GM12873 (cell line): ENCODE measurements around the gene RP2.

Source experiments
- TF ChIP-seq, protein P1 (sequence below): IDR thresholded peaks from 2 replicates; pipeline ENCODE4 v1.5.1; 2012; ENCODE audit warnings: low read depth, mild to moderate bottlenecking, moderate library complexity, low read length, control low read depth; ENCODE audit not compliant: insufficient read depth; ENCODE audit errors: missing control alignments

RP2 gene

DNA sequence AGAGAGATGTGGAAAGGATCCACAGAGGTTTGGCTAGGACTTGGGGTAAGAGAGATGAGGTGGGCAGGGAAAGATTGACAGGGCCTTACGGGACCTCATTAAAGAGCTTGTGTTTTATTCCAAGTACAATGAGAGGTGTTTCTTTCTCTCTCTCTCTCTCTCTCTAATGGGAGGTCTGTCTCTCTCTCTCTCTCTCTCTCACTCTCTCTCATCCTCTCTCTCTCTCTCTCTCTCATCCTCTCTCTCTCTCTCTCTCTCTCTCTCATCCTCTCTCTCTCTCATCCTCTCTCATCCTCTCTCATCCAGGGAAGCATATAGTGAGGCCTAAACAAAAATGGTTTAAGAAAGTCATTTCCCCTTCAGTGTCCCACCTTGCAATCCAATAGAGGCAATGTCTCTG, 80.8 kb downstream of the RP2 start:
- TF ChIP-seq, protein P1, sequence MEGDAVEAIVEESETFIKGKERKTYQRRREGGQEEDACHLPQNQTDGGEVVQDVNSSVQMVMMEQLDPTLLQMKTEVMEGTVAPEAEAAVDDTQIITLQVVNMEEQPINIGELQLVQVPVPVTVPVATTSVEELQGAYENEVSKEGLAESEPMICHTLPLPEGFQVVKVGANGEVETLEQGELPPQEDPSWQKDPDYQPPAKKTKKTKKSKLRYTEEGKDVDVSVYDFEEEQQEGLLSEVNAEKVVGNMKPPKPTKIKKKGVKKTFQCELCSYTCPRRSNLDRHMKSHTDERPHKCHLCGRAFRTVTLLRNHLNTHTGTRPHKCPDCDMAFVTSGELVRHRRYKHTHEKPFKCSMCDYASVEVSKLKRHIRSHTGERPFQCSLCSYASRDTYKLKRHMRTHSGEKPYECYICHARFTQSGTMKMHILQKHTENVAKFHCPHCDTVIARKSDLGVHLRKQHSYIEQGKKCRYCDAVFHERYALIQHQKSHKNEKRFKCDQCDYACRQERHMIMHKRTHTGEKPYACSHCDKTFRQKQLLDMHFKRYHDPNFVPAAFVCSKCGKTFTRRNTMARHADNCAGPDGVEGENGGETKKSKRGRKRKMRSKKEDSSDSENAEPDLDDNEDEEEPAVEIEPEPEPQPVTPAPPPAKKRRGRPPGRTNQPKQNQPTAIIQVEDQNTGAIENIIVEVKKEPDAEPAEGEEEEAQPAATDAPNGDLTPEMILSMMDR, result no peak

DNA sequence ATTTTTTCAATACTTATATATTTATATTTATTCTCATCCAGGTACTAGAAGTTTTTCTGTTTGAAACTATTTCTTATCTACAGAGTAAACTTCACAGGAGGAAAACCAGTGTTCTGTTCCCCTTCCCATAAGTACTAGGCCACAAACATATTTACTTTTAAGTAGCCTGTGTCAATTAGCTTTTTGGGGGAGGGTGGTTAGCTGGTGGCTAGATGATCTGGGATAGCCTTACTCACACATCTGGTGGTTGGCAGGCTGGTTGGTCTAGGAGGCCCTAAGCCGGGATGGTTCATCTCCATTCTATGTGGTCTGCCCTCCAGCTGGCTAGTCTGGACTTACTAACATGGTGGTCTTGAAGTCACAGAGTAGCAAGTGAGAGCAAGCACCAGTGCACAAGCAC, 81.6 kb downstream of the RP2 start:
- TF ChIP-seq, protein P1, result no peak

DNA sequence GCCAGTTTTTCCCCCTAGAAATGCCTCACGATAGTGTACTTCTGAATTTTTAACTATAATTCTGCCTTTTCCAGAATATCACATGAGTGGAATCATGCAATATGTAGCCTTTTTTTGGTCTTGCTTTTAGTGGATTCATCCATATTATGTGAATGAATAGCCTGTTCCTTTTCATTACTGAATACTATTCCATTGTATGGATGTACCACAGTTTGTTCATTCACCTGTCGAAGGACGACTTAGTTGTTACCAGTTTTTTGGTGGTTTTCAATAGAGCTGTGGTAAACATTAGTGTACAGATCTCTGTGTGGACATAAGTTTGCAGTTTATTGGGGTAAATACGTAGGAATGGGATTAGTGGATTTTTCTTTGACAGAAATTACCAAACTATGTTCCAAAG, 83.4 kb downstream of the RP2 start:
- TF ChIP-seq, protein P1, result no peak

DNA sequence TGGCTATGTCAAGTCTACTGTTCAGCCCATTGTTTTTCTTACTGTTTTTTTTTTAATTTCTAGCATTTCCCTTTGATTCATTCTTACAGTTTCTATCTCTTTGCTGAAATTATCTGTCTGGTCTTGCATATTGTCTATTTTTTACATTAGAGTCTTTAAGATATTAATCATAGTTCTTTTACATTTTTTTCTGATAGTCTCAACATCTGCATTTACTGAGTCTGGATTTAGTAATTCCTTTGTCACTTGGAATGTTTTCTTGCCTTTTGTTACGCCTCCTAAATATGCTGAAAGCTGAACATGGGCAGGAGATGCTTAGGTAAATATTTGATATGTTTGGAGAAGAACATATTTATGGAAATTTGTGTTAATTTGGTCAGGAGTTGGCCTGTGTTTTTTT, 85.8 kb downstream of the RP2 start:
- TF ChIP-seq, protein P1, result no peak

DNA sequence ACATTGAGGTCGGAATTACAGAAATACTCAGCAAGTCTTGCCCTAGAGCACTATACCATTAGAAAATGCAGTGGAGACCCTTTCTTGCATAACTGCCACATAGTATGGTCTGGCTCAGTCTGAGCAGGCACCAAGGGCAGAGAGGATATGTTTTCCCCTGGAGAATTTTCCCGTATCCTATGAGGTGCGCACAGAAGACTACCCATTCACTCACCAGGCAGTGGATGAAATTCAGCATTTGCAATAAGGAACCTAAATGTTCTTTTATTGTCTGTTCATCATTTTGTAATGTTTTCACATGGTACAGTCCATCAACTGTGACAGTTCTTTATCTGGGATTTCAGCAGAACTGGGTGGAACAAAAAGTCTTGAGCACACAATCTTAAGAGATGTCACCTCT, 90.9 kb downstream of the RP2 start:
- TF ChIP-seq, protein P1, result no peak

DNA sequence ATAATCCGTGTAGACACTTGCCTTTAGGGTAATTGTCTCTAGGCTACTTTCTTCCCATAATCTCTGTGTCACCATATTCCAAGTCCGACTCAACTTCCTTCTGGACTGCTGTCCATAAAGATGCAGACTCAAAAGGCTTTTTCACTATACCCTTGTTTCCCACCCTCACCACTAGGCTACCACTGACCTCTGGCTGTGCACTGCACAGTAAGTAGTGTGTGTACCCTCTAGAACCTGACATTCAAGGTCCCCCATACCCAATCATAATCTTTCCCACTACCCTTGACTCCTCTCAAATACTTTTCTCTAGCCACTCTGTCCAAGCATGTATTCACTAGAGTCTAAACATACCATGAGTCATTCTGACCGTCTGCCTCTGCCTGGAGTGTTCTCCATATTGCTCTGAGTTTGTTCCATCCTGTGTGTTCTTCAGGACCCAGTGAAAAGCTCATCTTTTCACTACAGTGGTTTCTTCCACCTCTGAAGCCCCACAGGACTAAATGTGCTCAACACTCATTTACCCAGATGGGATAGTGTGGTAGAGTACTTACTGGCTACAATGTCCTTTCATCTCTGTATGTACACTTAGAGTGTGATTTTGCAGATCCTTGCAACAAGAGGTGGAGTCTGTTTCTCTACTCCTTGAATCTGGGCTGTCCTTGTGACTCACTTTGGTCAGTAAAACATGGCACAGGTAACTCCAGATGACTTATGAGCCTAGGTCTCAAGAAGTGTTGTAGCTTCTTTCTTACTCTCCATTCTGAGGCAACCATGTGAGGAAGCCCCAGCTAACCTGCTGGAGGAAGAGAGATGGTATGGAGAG, 92.8 kb downstream of the RP2 start:
- TF ChIP-seq, protein P1, result no peak
